Fibroblast of villous mesenchyme (primary cell): Measurements from ENCODE around the gene KCNIP1. TPM values are rescaled to one million over a fixed set of nuclear protein-coding genes. Genes with fewer than 3 reads are reported as not detected.

Source experiments
- DNase-seq: peaks from one replicate; pipeline ENCODE4 v3.0.0-alpha.2; 2010; ENCODE audit warnings: low read depth
- H3K4me3 ChIP-seq: 2 replicates; pipeline ENCODE4 v1.5.1; 2011; ENCODE audit warnings: low read depth, mild to moderate bottlenecking, low read length
- total RNA-seq: library from RNA; depleted of rRNA; stranded (reverse); fragments of >200 nt; gene quantifications from 2 replicates; pipeline ENCODE4 v1.2.3, GENCODE V29; 2012
- TF ChIP-seq, protein P1 (sequence below): IDR thresholded peaks from 2 replicates; pipeline ENCODE4 v1.5.1; 2012; ENCODE audit warnings: low read depth, mild to moderate bottlenecking, low read length; ENCODE audit not compliant: insufficient read depth

Gene KCNIP1
- total RNA-seq, 1 donor: not detected

- TF ChIP-seq, protein P1, sequence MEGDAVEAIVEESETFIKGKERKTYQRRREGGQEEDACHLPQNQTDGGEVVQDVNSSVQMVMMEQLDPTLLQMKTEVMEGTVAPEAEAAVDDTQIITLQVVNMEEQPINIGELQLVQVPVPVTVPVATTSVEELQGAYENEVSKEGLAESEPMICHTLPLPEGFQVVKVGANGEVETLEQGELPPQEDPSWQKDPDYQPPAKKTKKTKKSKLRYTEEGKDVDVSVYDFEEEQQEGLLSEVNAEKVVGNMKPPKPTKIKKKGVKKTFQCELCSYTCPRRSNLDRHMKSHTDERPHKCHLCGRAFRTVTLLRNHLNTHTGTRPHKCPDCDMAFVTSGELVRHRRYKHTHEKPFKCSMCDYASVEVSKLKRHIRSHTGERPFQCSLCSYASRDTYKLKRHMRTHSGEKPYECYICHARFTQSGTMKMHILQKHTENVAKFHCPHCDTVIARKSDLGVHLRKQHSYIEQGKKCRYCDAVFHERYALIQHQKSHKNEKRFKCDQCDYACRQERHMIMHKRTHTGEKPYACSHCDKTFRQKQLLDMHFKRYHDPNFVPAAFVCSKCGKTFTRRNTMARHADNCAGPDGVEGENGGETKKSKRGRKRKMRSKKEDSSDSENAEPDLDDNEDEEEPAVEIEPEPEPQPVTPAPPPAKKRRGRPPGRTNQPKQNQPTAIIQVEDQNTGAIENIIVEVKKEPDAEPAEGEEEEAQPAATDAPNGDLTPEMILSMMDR: no peak
Measured at GRCh38 chr5:170641589-170642031, 137.8 kb downstream of the KCNIP1 start.

GRCh38 chr5:170642066-170642735, 138.4 kb downstream of the KCNIP1 start:
- no peak overlapping the region for H3K4me3 ChIP-seq
- TF ChIP-seq, protein P1: no peak
- no peak for DNase-seq

More at GRCh38 chr5:170641589-170642031, 137.8 kb downstream of the KCNIP1 start:
- no peak overlapping the region for H3K4me3 ChIP-seq
- no peak for DNase-seq

GRCh38 chr5:170642776-170643436, 139.1 kb downstream of the KCNIP1 start:
- H3K4me3 ChIP-seq: no peak overlapping the region
- no peak for DNase-seq
- TF ChIP-seq, protein P1: no peak

DNA sequence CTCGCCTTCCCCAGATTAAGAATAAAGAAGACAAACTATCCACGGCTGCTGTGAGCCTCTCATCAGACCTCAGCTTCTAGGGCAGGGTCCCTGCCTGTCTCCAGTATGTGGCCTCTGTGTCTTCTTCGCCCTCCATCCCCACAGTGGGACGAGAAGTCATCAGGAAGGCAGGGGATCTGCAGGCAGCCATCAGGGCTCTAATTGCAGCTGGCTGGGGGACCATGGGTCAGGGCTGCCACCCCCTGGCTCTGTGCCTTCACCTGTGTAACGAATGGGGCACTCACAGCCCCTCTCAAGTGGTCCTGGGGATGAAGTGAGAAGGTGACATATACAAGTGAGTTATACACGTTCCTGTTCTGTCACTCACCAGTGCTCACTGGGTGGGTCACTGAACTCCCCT, 139.8 kb downstream of the KCNIP1 start:
- TF ChIP-seq, protein P1: no peak
- H3K4me3 ChIP-seq: no peak overlapping the region
- DNase-seq: no peak

DNA sequence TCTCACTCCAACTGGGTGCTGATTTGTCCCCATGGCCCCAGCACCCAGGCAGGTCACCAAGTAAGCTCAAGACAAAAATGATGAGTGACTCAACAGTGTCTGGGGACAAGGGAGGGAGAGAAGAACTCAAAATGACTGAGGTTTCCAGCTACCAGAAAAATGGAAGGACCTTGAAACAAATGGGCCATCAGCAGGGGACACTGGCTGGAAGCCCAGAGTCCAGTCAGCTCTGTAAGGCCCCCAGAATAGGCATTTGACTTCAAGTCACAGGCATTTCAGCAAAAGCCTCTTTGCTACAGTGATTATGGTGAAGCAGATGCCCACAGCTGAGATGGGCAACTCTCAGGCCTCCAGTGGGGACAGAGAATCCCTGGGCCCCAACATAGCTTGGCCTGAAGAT, 140.7 kb downstream of the KCNIP1 start:
- H3K4me3 ChIP-seq: no peak overlapping the region
- TF ChIP-seq, protein P1: no peak
- no peak for DNase-seq

DNA sequence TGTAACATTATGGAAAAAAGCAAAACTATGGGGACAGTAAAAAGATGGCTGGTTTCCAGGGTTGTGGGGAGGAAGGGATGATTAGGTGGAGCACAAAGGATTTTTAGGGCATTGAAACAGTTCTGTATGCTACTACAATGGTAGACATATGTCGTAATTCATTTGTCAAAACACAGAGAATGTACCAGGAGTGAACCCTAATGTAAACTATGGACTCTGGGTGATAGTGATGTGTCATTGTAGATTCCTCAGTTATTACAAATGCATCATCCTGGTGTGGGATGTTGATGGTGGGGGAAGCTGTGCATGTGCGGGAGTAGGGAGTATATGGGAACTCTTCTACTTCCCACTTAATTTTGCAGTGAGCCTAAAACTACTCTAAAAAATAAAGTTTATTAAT, 144.7 kb downstream of the KCNIP1 start:
- DNase-seq: peak; percentile 20
- no peak overlapping the region for H3K4me3 ChIP-seq
- TF ChIP-seq, protein P1: no peak
